ENCODE measurements around the gene TMEM220. TPM values are rescaled to one million over a fixed set of nuclear protein-coding genes. Genes with fewer than 3 reads are reported as not detected.

Gene TMEM220
- total and polyA plus RNA-seq, 2 experiments from 2014 or later, result 10.5 to 30.0 TPM

- Histone ChIP-seq H3K4me3 (no peak overlapping the region), H3K27ac (peak overlapping the region; percentile 81), H3K4me2 (peak overlapping the region; percentile 9), H4K20me1 (ENCODE audit: insufficient read depth, poor library complexity, severe bottlenecking) (no peaks in the 10 kb centered on the region), H3K27me3 (no peaks in the 10 kb centered on the region), H2AFZ (no peak overlapping the region), H3K79me2 (no peaks in the 10 kb centered on the region), H3K4me1 (ENCODE audit: insufficient read depth) (peaks cover 9% of the 10 kb centered on the region), H3K9me2 (replicated peaks; ENCODE audit: insufficient read depth) (no peaks in the 10 kb centered on the region), H3K36me3 (replicated peaks; ENCODE audit: insufficient read depth, low read depth) (no peaks in the 10 kb centered on the region), H3K9me3 (ENCODE audit: low read depth) (no peaks in the 10 kb centered on the region)
- no peak for DNase-seq (ENCODE audit: low spot score)
- WGBS (ENCODE audit: low lambda C conversion rate, missing lambda C conversion rate), result 65% methylated on average over 3 of the region's 5 CpGs
- TF ChIP-seq EZH2 (IDR thresholded peaks at IDR 0.05; ENCODE audit: borderline replicate concordance), result no peak
- TF ChIP-seq EZH2phosphoT487 (IDR thresholded peaks at IDR 0.05; ENCODE audit: low read depth, severe bottlenecking, unreplicated experiment), result no peak
- no peak for TF ChIP-seq CTCF (IDR thresholded peaks at IDR 0.05; ENCODE audit: poor library complexity)
These were observed 8.9 kb upstream of the TMEM220 start for GRCh38 chr17:10738521-10739258.

- whole genome bisulfite sequencing (ENCODE audit: low lambda C conversion rate, missing lambda C conversion rate), result 60% methylated on average over 3 of the region's 3 CpGs
- Histone ChIP-seq H3K4me2 (peak overlapping the region; percentile 9), H2AFZ (no peak overlapping the region), H4K20me1 (ENCODE audit: insufficient read depth, poor library complexity, severe bottlenecking) (no peaks in the 10 kb centered on the region), H3K27me3 (no peaks in the 10 kb centered on the region), H3K4me1 (ENCODE audit: insufficient read depth) (peaks cover 9% of the 10 kb centered on the region), H3K36me3 (replicated peaks; ENCODE audit: insufficient read depth, low read depth) (no peaks in the 10 kb centered on the region), H3K9me3 (ENCODE audit: low read depth) (no peaks in the 10 kb centered on the region), H3K27ac (peak overlapping the region; percentile 81), H3K79me2 (no peaks in the 10 kb centered on the region), H3K4me3 (no peak overlapping the region), H3K9me2 (replicated peaks; ENCODE audit: insufficient read depth) (no peaks in the 10 kb centered on the region)
- no peak for DNase-seq (ENCODE audit: low spot score)
- TF ChIP-seq EZH2 (IDR thresholded peaks at IDR 0.05; ENCODE audit: borderline replicate concordance) (no peak), CTCF (IDR thresholded peaks at IDR 0.05; ENCODE audit: poor library complexity) (no peak), EZH2phosphoT487 (IDR thresholded peaks at IDR 0.05; ENCODE audit: low read depth, severe bottlenecking, unreplicated experiment) (no peak)
These were observed 7.9 kb upstream of the TMEM220 start for GRCh38 chr17:10737736-10738135.

- H3K79me2 ChIP-seq, result no peaks in the 10 kb centered on the region
- H3K9me3 ChIP-seq (ENCODE audit: low read depth), result no peaks in the 10 kb centered on the region
- WGBS (ENCODE audit: low lambda C conversion rate, missing lambda C conversion rate), result 10% methylated on average over 6 of the region's 6 CpGs
- peak overlapping the region; percentile 81 for H3K27ac ChIP-seq
- DNase-seq (ENCODE audit: low spot score), result peak; percentile 87
- H3K36me3 ChIP-seq (replicated peaks; ENCODE audit: insufficient read depth, low read depth), result no peaks in the 10 kb centered on the region
- H3K4me3 ChIP-seq, result no peak overlapping the region
- H3K27me3 ChIP-seq, result no peaks in the 10 kb centered on the region
- H3K4me1 ChIP-seq (ENCODE audit: insufficient read depth), result peaks cover 9% of the 10 kb centered on the region
- no peaks in the 10 kb centered on the region for H4K20me1 ChIP-seq (ENCODE audit: insufficient read depth, poor library complexity, severe bottlenecking)
- no peak overlapping the region for H3K4me2 ChIP-seq
- no peaks in the 10 kb centered on the region for H3K9me2 ChIP-seq (replicated peaks; ENCODE audit: insufficient read depth)
- no peak overlapping the region for H2AFZ ChIP-seq
- TF ChIP-seq EZH2phosphoT487 (IDR thresholded peaks at IDR 0.05; ENCODE audit: low read depth, severe bottlenecking, unreplicated experiment) (no peak), EZH2 (IDR thresholded peaks at IDR 0.05; ENCODE audit: borderline replicate concordance) (no peak), CTCF (IDR thresholded peaks at IDR 0.05; ENCODE audit: poor library complexity) (peak; percentile 87)
These were observed 7.4 kb upstream of the TMEM220 start for GRCh38 chr17:10737168-10737622.

All from hepatocyte (in vitro differentiated cells).